HG03520 (cell line): ENCODE measurements around the gene ELFN2.

Source experiments
- ATAC-seq: cut with Tn5 transposase; IDR thresholded peaks from one replicate; pipeline ENCODE4 v1.9.1; 2021; ENCODE audit warnings: mild to moderate bottlenecking, moderate library complexity; ENCODE audit not compliant: unreplicated experiment

The ELFN2 gene

DNA sequence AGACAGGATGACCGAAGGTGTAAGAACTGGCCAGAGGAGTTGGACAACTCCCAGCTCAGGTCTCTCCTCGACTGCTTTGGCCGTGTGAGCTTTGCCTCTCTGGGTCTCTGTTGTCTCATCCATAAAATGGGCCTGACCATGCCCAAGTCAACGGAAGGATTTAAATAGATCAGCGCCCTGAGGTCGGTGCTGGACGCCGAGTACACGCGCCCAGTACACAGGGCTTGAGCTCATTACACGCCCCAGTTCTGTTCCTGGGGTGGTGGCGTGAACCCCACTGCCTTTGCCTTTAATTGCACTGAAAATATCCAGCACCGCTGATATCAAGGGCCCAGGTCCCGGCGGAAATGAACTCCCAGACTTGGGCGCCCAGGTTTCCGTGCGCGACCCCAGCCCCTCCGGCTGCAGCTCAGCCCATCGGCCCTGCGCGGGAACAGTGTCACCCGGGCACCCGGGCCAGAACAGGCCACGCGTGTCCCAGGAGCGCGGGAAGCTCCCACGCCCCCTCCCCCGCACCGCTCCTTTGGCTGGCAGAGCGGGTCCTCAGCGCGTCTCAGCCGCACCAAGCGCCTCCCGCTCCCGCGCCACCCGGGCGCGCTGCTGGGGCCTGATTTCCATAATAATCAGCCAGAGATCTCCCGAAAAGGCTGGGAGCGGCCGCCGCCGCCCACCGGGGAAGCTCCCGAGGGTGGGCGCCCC, 102.8 kb downstream of the ELFN2 start:
- no peak for ATAC-seq

DNA sequence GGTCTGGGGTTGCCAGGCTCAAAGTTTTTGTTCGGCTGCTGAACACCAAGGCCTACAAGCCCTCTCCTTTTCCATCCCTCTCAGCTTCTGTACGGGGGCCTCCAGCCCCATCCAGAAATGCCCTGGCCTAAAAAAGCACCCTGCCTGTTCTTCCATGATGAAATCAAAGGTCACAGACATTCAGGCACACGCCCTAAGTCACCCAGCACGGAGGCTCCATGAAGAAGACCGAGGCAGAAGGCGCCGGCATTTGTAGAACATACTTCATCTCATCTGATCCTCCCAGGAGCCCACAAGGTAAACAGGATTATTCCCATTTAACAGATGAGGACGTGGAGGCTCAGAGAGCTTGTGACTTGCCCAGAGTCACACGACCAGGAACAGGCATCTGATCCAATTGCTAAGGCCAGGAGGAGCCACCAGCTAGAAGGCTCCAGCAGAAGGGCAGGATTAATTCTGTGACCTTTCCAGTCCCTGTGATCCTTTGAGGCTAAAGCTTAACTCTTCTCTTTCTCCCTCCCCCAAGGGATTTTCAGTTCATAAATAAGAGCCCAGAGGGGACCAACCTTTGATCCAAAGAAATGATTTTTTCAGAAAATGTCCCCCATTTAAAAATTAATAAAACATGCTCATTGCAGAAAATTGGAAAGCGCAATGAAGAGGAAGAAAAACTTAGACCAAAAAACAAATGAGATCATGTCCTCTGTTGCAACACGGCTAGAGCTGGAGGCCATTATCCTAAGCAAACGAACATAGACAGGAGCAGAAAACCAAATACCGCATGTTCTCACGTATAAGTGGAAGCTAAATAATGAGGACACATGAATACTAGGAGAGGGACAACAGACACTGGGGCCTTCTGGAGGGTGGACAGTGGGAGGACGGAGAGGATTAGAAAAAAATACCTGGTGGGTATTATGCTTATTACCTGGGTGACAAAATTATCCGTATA, 106.3 kb downstream of the ELFN2 start:
- ATAC-seq, result no peak

- ATAC-seq, result no peak
These were observed 107.8 kb downstream of the ELFN2 start for GRCh38 chr22:37319469-37319868.

DNA sequence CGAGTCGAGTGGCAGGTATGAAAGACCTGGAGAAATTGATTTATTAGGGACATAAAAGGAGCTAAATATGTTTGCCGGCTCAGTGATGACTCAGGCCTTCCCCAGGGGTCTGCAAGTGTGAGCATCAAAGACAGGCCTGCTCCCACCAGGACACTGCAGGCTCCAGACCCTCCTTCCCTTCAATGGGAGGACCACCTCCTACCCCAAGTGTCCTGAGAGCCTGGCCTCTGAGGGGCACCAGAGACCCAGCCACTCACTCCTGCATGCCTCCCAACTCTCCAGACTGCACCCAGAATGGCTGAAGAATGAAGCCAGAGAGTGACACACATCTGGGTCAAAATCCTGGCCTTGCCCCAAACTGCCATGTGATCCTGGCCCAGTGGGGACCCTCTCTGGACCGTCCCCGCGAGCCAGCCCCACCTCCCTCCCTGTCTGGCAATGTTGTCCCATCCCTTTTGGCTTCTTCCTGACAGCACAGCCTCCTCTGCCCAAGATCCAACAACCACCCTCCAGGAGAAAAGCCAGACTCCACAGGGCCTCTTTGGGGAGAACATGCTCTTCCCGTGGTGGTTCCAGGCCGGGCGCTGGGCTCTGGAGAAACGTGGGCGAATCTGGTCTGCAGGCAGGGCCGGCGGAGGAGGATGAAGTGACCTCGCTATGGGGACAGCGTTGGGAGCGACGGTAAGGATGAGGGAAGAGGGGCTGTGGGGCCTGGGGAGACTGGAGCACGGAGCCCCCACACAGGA, 108.7 kb downstream of the ELFN2 start:
- no peak for ATAC-seq
